HepG2 (cell line): Measurements from ENCODE around the gene UNKL. TPM values are rescaled to one million over a fixed set of nuclear protein-coding genes. Genes with fewer than 3 reads are reported as not detected.

Source experiments
- CBX1 ChIP-seq: IDR thresholded peaks from one replicate; pipeline ENCODE4 v1.6.1; 2016; ENCODE audit warnings: antibody characterized with exemption, low read depth
- ELF4 ChIP-seq: sonication (generic); formaldehyde crosslinking; IDR thresholded peaks from 2 replicates; pipeline ENCODE4 v1.5.0; 2020; ENCODE audit warnings: missing genetic modification reagents, mild to moderate bottlenecking, moderate library complexity, borderline replicate concordance
- FOSL2 ChIP-seq: sonication (generic); formaldehyde crosslinking; IDR thresholded peaks from 2 replicates; pipeline ENCODE4 v1.4.0; 2020; ENCODE audit warnings: missing genetic modification reagents
- HMGA1 ChIP-seq: sonication (generic); formaldehyde crosslinking; conservative IDR thresholded peaks from 2 replicates; pipeline ENCODE4 v1.4.0; 2020; ENCODE audit warnings: missing genetic modification reagents
- KMT2A ChIP-seq: sonication (generic); formaldehyde crosslinking; IDR thresholded peaks from 2 replicates; pipeline ENCODE4 v1.4.0; 2020; ENCODE audit warnings: missing genetic modification reagents
- MED1 ChIP-seq: sonication (generic); formaldehyde crosslinking; IDR thresholded peaks from 2 replicates; pipeline ENCODE4 v1.4.0; 2020; ENCODE audit warnings: missing genetic modification reagents
- PHF20 ChIP-seq: sonication (generic); formaldehyde crosslinking; IDR thresholded peaks from 2 replicates; pipeline ENCODE4 v1.5.0; 2020; ENCODE audit warnings: mild to moderate bottlenecking, missing genetic modification reagents
- RERE ChIP-seq: IDR thresholded peaks from 2 replicates; pipeline ENCODE4 v1.6.1; 2016; ENCODE audit warnings: low read depth, missing genetic modification reagents, missing compliant biosample characterization
- ZFP90 ChIP-seq: sonication (generic); formaldehyde crosslinking; IDR thresholded peaks from 2 replicates; pipeline ENCODE4 v1.8.0; 2022; ENCODE audit warnings: missing genetic modification reagents, mild to moderate bottlenecking, inconsistent platforms, borderline replicate concordance
- ZNF143 ChIP-seq: sonication (generic); formaldehyde crosslinking; IDR thresholded peaks from 2 replicates; pipeline ENCODE4 v1.4.0; 2020; ENCODE audit warnings: missing genetic modification reagents
- ZNF615 ChIP-seq: sonication (generic); formaldehyde crosslinking; IDR thresholded peaks from 2 replicates; pipeline ENCODE4 v1.5.0; 2020; ENCODE audit warnings: mild to moderate bottlenecking, missing genetic modification reagents, borderline replicate concordance
- polyA plus RNA-seq, 8 experiments: library from polyadenylated mRNA; depleted of rRNA in 3 of 8; stranded (reverse) in 7 of 8; unstranded in 1 of 8; fragments of >200 nt; fragmentation: Illumina TruSeq in 4 of 8; extraction: Trizol in 4 of 8; gene quantifications; 2 replicates each; pipeline versions ENCODE4 v1.2.1 to v1.2.3, GENCODE V29; 2011 to 2016; ENCODE audit warnings: low read depth in 4 of 8, missing spikeins in 1 of 8, mixed read lengths in 1 of 8; ENCODE audit not compliant: insufficient read depth in 1 of 8
- total RNA-seq, 5 experiments: library from RNA; depleted of rRNA; stranded (reverse); fragments of >200 nt; fragmentation: Illumina TruSeq; extraction: Trizol; gene quantifications; 2 replicates each; pipeline ENCODE4 v1.2.3, GENCODE V29; 2016; ENCODE audit warnings: low read depth in 1 of 5
- TF ChIP-seq, protein P1 (sequence below): sonication (generic); formaldehyde crosslinking; IDR thresholded peaks from 2 replicates; pipeline ENCODE4 v1.4.0; 2020; ENCODE audit warnings: mild to moderate bottlenecking, missing genetic modification reagents
- TF ChIP-seq, protein P2 (sequence below): sonication (generic); formaldehyde crosslinking; IDR thresholded peaks from 2 replicates; pipeline ENCODE4 v1.4.0; 2020; ENCODE audit warnings: missing genetic modification reagents, mild to moderate bottlenecking, borderline replicate concordance

UNKL gene
- total and polyA plus RNA-seq, 2 of the 13 experiments (the other 11 are each of a cell fraction or from before 2014, with no cell fraction given) = 10.4 to 17.6 TPM

GRCh38 chr16:1430759-1431496 lies 16.4 kb upstream of the UNKL start, which contains the start of gene PERCC1 (continued):
- TF ChIP-seq FOSL2 (CRISPR knock-in tag) (peak; percentile 61), PHF20 (no peak), ZNF143 (CRISPR knock-in tag) (no peak), RERE (CRISPR knock-in tag) (peak; percentile 93), MED1 (CRISPR knock-in tag) (peak; percentile 35; the same call in 1 of the 2 replicates), CBX1 (no peak), ELF4 (CRISPR knock-in tag) (no peak), KMT2A (0 out of 2 replicates have a peak, but pooled peaks have one; percentile 64), HMGA1 (CRISPR knock-in tag) (no peak), ZNF615 (CRISPR knock-in tag) (no peak), ZFP90 (CRISPR knock-in tag) (no peak)
- TF ChIP-seq, protein P1, sequence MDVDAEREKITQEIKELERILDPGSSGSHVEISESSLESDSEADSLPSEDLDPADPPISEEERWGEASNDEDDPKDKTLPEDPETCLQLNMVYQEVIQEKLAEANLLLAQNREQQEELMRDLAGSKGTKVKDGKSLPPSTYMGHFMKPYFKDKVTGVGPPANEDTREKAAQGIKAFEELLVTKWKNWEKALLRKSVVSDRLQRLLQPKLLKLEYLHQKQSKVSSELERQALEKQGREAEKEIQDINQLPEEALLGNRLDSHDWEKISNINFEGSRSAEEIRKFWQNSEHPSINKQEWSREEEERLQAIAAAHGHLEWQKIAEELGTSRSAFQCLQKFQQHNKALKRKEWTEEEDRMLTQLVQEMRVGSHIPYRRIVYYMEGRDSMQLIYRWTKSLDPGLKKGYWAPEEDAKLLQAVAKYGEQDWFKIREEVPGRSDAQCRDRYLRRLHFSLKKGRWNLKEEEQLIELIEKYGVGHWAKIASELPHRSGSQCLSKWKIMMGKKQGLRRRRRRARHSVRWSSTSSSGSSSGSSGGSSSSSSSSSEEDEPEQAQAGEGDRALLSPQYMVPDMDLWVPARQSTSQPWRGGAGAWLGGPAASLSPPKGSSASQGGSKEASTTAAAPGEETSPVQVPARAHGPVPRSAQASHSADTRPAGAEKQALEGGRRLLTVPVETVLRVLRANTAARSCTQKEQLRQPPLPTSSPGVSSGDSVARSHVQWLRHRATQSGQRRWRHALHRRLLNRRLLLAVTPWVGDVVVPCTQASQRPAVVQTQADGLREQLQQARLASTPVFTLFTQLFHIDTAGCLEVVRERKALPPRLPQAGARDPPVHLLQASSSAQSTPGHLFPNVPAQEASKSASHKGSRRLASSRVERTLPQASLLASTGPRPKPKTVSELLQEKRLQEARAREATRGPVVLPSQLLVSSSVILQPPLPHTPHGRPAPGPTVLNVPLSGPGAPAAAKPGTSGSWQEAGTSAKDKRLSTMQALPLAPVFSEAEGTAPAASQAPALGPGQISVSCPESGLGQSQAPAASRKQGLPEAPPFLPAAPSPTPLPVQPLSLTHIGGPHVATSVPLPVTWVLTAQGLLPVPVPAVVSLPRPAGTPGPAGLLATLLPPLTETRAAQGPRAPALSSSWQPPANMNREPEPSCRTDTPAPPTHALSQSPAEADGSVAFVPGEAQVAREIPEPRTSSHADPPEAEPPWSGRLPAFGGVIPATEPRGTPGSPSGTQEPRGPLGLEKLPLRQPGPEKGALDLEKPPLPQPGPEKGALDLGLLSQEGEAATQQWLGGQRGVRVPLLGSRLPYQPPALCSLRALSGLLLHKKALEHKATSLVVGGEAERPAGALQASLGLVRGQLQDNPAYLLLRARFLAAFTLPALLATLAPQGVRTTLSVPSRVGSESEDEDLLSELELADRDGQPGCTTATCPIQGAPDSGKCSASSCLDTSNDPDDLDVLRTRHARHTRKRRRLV (CRISPR knock-in tag) = peak; percentile 46; the same call in 1 of the 2 replicates
- TF ChIP-seq, protein P2, sequence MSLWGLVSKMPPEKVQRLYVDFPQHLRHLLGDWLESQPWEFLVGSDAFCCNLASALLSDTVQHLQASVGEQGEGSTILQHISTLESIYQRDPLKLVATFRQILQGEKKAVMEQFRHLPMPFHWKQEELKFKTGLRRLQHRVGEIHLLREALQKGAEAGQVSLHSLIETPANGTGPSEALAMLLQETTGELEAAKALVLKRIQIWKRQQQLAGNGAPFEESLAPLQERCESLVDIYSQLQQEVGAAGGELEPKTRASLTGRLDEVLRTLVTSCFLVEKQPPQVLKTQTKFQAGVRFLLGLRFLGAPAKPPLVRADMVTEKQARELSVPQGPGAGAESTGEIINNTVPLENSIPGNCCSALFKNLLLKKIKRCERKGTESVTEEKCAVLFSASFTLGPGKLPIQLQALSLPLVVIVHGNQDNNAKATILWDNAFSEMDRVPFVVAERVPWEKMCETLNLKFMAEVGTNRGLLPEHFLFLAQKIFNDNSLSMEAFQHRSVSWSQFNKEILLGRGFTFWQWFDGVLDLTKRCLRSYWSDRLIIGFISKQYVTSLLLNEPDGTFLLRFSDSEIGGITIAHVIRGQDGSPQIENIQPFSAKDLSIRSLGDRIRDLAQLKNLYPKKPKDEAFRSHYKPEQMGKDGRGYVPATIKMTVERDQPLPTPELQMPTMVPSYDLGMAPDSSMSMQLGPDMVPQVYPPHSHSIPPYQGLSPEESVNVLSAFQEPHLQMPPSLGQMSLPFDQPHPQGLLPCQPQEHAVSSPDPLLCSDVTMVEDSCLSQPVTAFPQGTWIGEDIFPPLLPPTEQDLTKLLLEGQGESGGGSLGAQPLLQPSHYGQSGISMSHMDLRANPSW (CRISPR knock-in tag) = no peak
